GM19455 (cell line): ENCODE results near the gene CRTC3.

Source experiments
- ATAC-seq: cut with Tn5 transposase; IDR thresholded peaks from one replicate; pipeline ENCODE4 v1.9.1; 2021; ENCODE audit not compliant: unreplicated experiment

Gene CRTC3

GRCh38 chr15:90591524-90591923 lies 61.8 kb downstream of the CRTC3 start:
- ATAC-seq, result no peak

GRCh38 chr15:90592131-90592881 lies 62.6 kb downstream of the CRTC3 start:
- no peak for ATAC-seq

GRCh38 chr15:90593499-90594158 lies 63.9 kb downstream of the CRTC3 start:
- ATAC-seq, result no peak

DNA sequence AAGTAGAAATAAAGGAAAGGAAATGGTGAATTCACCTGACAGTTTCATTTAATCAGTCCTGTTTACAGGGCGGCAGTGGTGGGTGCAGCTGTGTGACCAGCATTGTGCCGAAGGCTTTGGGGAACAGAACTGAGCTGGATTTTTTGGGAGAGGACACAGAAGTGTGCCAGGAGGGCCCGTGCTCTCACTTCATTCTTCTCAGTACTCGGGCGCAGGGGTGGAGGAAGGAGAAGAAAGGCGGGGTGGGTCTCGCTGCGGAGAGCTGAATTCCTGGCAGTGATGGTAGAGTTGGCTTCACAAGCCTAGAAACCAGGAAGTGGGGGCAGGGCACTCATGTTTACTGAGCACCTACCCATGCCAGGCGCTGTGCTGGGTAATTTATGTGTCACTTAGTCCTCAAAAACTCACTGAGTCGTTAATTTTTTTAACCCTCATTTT lies 64.6 kb downstream of the CRTC3 start:
- ATAC-seq, result no peak

DNA sequence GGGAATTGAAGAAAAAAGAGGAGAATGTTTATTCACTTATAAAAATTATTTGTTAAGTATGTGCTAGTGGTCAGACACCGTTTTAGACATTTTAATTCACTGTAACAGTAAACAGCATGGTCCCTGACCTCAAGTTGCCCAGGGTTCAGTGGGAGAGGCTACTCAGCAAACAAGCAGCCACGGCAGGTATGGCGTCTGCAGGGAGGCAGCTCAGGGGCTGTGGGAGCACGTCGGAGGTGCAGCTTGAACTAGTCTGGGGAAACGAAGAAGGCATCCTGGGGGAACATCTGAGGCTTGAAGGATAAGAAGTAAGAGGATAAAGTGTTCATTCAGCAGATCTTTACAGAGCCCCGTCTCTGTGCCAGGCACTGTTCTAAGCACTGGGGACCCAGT lies 66.0 kb downstream of the CRTC3 start:
- ATAC-seq, result no peak

GRCh38 chr15:90596943-90597342 lies 67.2 kb downstream of the CRTC3 start:
- ATAC-seq, result no peak

DNA sequence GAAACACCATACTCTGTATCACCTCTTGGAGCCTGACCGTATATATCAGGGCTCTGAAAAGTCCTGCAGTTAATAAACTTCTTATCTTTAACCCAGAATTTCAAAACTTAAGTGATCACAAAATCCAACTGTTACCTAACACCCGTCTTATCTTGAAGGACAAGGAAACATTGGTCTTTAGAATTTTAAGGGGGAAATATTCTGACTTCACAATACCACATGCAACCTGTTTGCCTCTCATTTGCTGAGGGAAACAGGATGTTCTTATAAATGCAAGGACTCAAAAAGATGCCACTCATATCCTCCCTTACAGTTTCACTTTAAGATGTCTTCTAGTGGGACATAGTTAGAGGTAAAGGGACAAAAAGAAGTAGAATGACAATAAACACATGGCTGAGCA lies 67.9 kb downstream of the CRTC3 start:
- ATAC-seq, result peak; percentile 39

DNA sequence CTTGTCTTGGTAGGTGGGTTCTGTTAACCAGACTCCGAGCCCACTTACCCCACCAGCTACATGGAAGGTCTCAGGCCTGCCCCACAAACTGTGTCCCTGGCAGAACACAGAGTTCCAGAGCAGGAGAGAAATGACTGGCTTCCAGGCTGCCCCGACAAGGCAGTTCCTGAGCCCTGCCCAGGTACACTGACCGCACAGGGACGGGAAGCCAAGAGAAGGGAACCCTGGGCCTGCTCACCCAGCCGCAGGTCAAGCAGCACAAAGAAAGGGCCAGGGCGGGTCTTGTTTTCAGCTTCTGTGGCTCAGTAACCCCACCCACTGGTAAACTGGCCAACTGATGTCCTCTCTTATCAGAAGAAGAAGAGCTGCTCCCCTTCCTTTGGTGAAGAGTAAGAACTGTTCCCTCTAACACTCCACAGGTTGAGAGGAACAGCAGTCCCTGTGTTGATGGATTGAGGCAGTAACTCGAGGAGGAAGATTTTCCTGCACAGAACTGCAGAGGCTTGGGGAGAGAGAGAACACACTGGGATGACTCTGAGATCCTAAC lies 68.4 kb downstream of the CRTC3 start:
- ATAC-seq, result peak; percentile 37

GRCh38 chr15:90598679-90599078 lies 69.0 kb downstream of the CRTC3 start:
- no peak for ATAC-seq

GRCh38 chr15:90599116-90599515 lies 69.4 kb downstream of the CRTC3 start:
- no peak for ATAC-seq

- ATAC-seq, result no peak
Observed at GRCh38 chr15:90599644-90600043, 69.9 kb downstream of the CRTC3 start.

- no peak for ATAC-seq
Observed at GRCh38 chr15:90600954-90601353, 71.2 kb downstream of the CRTC3 start.

GRCh38 chr15:90603893-90604292 lies 74.2 kb downstream of the CRTC3 start:
- no peak for ATAC-seq

DNA sequence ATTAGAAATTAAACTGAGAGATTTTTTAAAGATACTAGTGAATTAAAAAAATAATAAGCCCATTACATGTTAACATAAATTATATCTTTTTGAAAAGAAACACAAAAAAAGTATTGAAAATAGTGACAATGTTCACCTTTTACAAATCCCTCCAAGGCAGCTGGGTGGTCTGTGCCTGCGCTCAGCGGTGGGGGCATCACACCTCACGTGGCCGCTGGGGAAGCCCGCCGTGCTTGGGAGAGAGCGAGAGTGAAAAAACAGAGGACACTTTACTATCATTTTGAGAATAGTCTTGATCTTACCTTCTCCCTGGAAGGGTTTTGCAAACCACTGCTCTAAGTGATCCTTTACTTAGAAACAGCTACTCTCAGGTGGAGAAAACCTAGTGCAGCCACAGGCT lies 76.9 kb downstream of the CRTC3 start:
- ATAC-seq, result no peak

- no peak for ATAC-seq
Observed at GRCh38 chr15:90607361-90607760, 77.6 kb downstream of the CRTC3 start.

DNA sequence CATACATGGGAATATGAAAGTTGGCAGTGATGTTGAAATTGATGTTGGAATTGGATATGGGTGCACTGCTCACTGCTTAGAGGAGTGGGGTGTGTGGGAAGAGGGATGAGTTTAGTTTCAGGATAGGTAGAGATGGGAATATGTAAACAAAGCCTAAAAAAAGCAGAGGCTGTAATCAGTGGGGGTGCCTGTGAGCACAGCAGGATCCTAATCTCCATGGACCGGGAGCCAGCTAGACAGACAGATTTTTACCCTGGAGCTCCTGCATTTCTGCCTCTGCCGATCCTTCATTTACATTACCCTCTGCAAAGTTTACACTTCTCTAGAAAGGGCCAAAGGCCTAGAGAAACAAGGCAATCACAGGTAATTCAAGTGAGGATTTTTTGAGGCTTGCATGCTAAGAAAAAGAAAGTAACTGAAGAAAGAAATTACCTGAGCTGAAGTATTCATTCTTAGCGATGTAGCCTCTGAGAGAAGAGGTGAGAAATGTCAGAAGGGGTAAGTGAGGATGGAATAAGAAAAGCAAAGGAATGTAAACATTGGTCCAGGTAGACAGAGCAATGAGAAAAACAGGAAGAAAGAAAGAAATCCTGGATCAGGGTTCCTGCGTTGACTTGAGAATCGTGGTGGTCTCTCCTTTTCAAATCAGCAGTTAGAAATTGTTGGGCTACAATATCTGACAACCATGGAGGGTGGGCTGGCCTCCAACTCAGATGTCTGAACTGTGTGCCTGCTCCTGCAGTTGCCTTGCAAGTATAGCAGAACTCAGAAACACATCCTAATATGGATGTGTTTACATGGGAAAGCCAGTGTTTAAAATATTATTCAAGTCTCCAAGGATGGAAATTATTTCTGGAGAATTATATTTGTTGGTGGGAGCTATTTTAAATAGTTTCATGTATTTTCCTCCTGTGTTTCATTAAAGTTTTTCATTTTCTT lies 79.8 kb downstream of the CRTC3 start:
- no peak for ATAC-seq

- ATAC-seq, result no peak
Observed at GRCh38 chr15:90610190-90610589, 80.5 kb downstream of the CRTC3 start.

DNA sequence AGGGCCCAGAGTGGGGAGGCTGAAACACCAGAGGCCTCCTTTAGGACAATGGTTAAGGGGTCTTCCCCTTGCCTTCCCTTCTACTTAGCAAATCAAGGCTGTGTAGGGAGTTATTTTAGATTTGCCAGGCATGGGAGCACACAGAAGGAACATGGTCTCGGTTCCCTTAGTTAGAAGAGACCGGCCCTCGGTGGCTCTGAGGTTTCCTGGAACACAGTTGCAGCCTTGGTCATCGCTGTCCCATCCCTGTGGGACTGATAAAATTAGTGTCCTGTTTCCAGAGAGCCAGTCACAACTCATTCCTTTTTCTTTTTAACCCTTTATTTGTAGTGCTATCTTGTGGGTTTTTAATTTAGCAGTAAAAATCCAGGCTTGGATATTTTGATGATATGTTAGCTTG lies 81.4 kb downstream of the CRTC3 start:
- no peak for ATAC-seq

DNA sequence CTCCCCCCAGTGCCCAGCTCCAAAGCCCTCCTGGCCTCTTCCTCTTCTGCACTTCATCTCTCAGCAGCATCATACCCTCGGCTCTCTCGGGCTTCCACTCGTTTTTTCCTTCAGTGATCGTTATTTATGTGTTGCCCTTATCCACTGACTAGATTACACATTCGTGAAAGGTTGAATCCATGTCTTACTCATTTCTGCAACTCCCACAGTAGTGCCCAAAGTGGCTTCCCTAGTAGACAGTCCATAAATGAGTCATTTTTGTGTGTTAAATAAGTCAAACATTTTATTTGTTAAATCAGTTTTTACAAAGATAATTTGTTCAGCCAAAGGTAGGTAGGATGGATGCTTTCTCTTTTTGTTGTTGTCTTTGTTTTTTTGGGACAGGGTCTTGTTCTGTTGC lies 87.4 kb downstream of the CRTC3 start:
- ATAC-seq, result no peak

DNA sequence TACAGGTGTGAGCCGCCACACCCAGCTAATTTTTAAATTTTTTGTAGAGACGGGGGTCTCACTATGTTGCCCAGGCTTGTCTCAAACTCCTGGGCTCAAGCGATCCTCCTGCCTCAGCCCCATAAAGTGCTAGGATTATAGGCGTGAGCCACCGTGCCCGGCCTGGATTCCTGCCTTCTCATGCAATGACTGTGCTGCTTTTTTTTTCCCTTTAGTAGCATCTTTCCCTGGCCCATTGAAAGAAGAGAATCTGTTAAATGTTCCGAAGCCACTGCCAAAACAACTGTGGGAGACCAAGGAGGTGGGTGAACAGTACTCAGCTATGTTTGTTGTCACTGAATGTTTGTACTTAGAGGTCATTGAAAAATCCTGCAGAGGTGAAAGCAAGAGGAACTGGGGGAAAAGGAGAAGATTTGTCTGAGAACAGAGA lies 88.0 kb downstream of the CRTC3 start:
- ATAC-seq, result no peak
